Measurements from ENCODE around the gene ABCC12.

DNA sequence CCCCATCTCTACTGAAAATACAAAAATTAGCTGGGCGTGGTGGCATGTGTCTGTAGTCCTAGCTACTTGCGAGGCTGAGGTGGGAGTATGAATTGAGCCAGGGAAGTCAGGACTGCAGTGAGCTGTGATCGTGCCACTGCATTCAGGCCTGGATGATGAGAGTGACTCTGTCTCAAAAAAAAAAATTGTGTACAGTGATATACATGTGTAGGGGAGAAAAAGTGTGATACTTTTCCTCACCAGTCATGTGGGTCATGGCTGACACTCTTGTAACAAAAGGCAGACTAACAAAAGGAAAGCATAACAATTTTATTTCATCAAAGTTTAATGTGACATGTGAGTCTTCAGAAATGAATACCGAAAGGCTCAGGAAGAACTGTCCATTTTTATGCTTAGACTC lies 2.0 kb upstream of the ABCC12 start:
- TF ChIP-seq, protein P1, sequence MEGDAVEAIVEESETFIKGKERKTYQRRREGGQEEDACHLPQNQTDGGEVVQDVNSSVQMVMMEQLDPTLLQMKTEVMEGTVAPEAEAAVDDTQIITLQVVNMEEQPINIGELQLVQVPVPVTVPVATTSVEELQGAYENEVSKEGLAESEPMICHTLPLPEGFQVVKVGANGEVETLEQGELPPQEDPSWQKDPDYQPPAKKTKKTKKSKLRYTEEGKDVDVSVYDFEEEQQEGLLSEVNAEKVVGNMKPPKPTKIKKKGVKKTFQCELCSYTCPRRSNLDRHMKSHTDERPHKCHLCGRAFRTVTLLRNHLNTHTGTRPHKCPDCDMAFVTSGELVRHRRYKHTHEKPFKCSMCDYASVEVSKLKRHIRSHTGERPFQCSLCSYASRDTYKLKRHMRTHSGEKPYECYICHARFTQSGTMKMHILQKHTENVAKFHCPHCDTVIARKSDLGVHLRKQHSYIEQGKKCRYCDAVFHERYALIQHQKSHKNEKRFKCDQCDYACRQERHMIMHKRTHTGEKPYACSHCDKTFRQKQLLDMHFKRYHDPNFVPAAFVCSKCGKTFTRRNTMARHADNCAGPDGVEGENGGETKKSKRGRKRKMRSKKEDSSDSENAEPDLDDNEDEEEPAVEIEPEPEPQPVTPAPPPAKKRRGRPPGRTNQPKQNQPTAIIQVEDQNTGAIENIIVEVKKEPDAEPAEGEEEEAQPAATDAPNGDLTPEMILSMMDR (IDR thresholded peaks at IDR 0.05; ENCODE audit: poor library complexity, severe bottlenecking): no peak
- no peak for TF ChIP-seq EP300 (conservative IDR thresholded peaks at IDR 0.05; ENCODE audit: poor library complexity, severe bottlenecking)
- TF ChIP-seq POLR2AphosphoS5 (IDR thresholded peaks at IDR 0.05): no peak
- no peak for TF ChIP-seq EZH2 (IDR thresholded peaks at IDR 0.05; ENCODE audit: borderline replicate concordance, insufficient read depth, low read length, poor library complexity, severe bottlenecking)
- TF ChIP-seq TAF1 (IDR thresholded peaks at IDR 0.05; ENCODE audit: low read depth): no peak
- TF ChIP-seq, protein P2, sequence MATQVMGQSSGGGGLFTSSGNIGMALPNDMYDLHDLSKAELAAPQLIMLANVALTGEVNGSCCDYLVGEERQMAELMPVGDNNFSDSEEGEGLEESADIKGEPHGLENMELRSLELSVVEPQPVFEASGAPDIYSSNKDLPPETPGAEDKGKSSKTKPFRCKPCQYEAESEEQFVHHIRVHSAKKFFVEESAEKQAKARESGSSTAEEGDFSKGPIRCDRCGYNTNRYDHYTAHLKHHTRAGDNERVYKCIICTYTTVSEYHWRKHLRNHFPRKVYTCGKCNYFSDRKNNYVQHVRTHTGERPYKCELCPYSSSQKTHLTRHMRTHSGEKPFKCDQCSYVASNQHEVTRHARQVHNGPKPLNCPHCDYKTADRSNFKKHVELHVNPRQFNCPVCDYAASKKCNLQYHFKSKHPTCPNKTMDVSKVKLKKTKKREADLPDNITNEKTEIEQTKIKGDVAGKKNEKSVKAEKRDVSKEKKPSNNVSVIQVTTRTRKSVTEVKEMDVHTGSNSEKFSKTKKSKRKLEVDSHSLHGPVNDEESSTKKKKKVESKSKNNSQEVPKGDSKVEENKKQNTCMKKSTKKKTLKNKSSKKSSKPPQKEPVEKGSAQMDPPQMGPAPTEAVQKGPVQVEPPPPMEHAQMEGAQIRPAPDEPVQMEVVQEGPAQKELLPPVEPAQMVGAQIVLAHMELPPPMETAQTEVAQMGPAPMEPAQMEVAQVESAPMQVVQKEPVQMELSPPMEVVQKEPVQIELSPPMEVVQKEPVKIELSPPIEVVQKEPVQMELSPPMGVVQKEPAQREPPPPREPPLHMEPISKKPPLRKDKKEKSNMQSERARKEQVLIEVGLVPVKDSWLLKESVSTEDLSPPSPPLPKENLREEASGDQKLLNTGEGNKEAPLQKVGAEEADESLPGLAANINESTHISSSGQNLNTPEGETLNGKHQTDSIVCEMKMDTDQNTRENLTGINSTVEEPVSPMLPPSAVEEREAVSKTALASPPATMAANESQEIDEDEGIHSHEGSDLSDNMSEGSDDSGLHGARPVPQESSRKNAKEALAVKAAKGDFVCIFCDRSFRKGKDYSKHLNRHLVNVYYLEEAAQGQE (IDR thresholded peaks at IDR 0.05; ENCODE audit: borderline replicate concordance): no peak

Data from neural cell (in vitro differentiated cells).